AG10803 (cell line): ENCODE data around the gene IMP3.
A peak's percentile ranks its signal among the peaks of the same experiment; 100 is the strongest.

Experiments
- DNase-seq: peaks from one replicate; pipeline ENCODE4 v3.0.0; 2010; ENCODE audit warnings: low read depth
- H3K4me3 ChIP-seq: 2 replicates; pipeline ENCODE4 v1.5.1; 2011; ENCODE audit warnings: mild to moderate bottlenecking, low read length, control low read depth
- CTCF ChIP-seq: conservative IDR thresholded peaks from 2 replicates; pipeline ENCODE4 v1.5.1; 2011; ENCODE audit warnings: mild to moderate bottlenecking, low read length, control low read depth, inconsistent platforms

IMP3 gene

GRCh38 chr15:75676688-75677464, 36.9 kb upstream of the IMP3 start:
- no peak for TF ChIP-seq CTCF
- H3K4me3 ChIP-seq, result no peak overlapping the region
- no peak for DNase-seq

GRCh38 chr15:75675579-75676404, 35.8 kb upstream of the IMP3 start:
- no peak overlapping the region for H3K4me3 ChIP-seq
- peak; percentile 18 for DNase-seq
- TF ChIP-seq CTCF, result no peak

- TF ChIP-seq CTCF, result no peak
- H3K4me3 ChIP-seq, result no peak overlapping the region
- no peak for DNase-seq
These were observed 34.3 kb upstream of the IMP3 start for GRCh38 chr15:75674366-75674765.

- no peak for TF ChIP-seq CTCF
- peak; percentile 81 for DNase-seq
- H3K4me3 ChIP-seq, result no peak overlapping the region
These were observed 33.6 kb upstream of the IMP3 start for GRCh38 chr15:75673426-75674235.

- DNase-seq, result peak; percentile 72
- no peak for TF ChIP-seq CTCF
- H3K4me3 ChIP-seq, result peak overlapping the region; percentile 12
These were observed 32.8 kb upstream of the IMP3 start for GRCh38 chr15:75672646-75673425.

- DNase-seq, result no peak
- no peak for TF ChIP-seq CTCF
- H3K4me3 ChIP-seq, result no peak overlapping the region
These were observed 31.9 kb upstream of the IMP3 start for GRCh38 chr15:75671730-75672602.
